ENCODE results near the gene PDE1A. TPM values are rescaled to one million over a fixed set of nuclear protein-coding genes. Genes with fewer than 3 reads are reported as not detected.

PDE1A gene
- total and polyA plus RNA-seq, 2 donors (not counting 1 experiment from before 2014, with no cell fraction given) = 0.07 TPM; not detected in 1

DNA sequence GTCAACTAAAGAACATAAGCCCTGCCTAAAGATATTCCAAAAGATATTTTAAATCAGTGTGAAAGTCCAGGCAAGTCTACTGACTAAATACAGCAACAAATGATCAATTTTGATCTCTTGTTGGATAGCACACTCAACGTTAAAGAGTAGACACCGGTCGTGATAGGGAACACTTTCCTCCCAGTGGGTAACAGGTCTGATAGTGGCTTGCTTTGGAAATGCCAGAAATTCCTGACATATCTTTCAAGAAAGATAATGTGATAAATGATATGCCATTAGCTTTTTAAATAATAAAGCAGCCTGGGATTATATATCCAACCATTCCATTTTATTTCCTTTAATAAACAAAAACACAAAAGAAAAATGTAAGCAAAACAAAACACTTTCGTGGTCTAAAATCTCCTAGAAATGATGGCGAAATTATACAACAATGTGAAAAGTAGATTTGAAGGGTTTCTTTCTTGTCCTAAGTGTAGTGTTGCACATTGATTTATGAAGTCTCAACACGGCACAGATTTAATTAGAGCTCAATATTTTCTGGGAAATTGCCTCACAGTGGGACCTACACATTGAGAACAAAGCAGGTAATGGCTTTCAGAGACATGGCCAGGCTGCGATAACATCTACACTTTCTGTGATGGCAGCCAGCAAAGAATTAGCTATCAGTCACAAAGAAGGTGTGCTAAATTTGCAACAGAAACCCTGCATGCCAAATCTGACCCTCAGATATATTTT, 282.6 kb downstream of the PDE1A start:
- H4K20me1 ChIP-seq (ENCODE audit: control insufficient read depth, insufficient read depth, low read length, poor library complexity, severe bottlenecking) = no peaks in the 10 kb centered on the region
- H3K27me3 Mint-ChIP-seq = peaks cover 7% of the 10 kb centered on the region
- no peak overlapping the region for H2AFZ ChIP-seq (ENCODE audit: insufficient read depth, low read depth, low read length, poor library complexity, severe bottlenecking)
- intact Hi-C loops (cut with micrococcal nuclease) = no loop called here
- ATAC-seq (ENCODE audit: low read depth) = no peak
- H3K27me3 ChIP-seq (replicated peaks in 1 of 4; ENCODE audit: control extremely low read depth in 1 of 4, control insufficient read depth in 3 of 4, insufficient read depth in 4 of 4, low read length in 3 of 4) = no peaks in the 10 kb centered on the region
- H3K4me3 ChIP-seq (ENCODE audit: control extremely low read depth in 1 of 5, extremely low read depth in 1 of 5, insufficient read depth in 1 of 5, low read depth in 2 of 5, low read length in 4 of 5) = no peak overlapping the region
- no peak overlapping the region for H3K9ac ChIP-seq (ENCODE audit: low read length)
- no peaks in the 10 kb centered on the region for H3K9me3 ChIP-seq (ENCODE audit: control extremely low read depth in 1 of 3, control insufficient read depth in 2 of 3, insufficient read depth in 1 of 3, low read length in 2 of 3)
- no peaks in the 10 kb centered on the region for H3K9me3 Mint-ChIP-seq (ENCODE audit: insufficient read depth)
- ChIA-PET CTCF (no interaction called here), POLR2A (no interaction called here)
- H3K4me2 ChIP-seq (replicated peaks; ENCODE audit: low read depth, low read length, poor library complexity, severe bottlenecking) = no peak overlapping the region
- no peak for TF ChIP-seq CTCF (IDR thresholded peaks at IDR 0.05)
- no peak for TF ChIP-seq EZH2 (IDR thresholded peaks at IDR 0.05; ENCODE audit: borderline replicate concordance, insufficient read depth, low read depth, low read length, poor library complexity, severe bottlenecking)
- no peak for DNase-seq
- no peaks in the 10 kb centered on the region for H3K79me2 ChIP-seq (ENCODE audit: control insufficient read depth, insufficient read depth, low read length)
- H3K27ac ChIP-seq (ENCODE audit: low read length in 2 of 2) = no peak overlapping the region
- 83% methylated on average over 2 of the region's 7 CpGs for WGBS (ENCODE audit: insufficient coverage)
- H3K4me3 Mint-ChIP-seq = no peak overlapping the region
- no peak overlapping the region for H3K27ac Mint-ChIP-seq
- no peaks in the 10 kb centered on the region for H3K4me1 Mint-ChIP-seq
- H3K4me1 ChIP-seq (ENCODE audit: control insufficient read depth in 2 of 2, insufficient read depth in 2 of 2, low read length in 2 of 2) = no peaks in the 10 kb centered on the region
- no peaks in the 10 kb centered on the region for H3K36me3 ChIP-seq (replicated peaks in 1 of 2; ENCODE audit: control extremely low read depth in 1 of 2, control insufficient read depth in 1 of 2, extremely low read depth in 1 of 2, insufficient read depth in 2 of 2, low read length in 1 of 2)

GRCh38 chr2:182142062-182142461, 284.8 kb downstream of the PDE1A start:
- Histone ChIP-seq H3K27ac (ENCODE audit: low read length in 2 of 2) (no peak overlapping the region), H3K27me3 (replicated peaks in 1 of 4; ENCODE audit: control extremely low read depth in 1 of 4, control insufficient read depth in 3 of 4, insufficient read depth in 4 of 4, low read length in 3 of 4) (no peaks in the 10 kb centered on the region), H3K4me1 (ENCODE audit: control insufficient read depth in 2 of 2, insufficient read depth in 2 of 2, low read length in 2 of 2) (no peaks in the 10 kb centered on the region), H3K79me2 (ENCODE audit: control insufficient read depth, insufficient read depth, low read length) (no peaks in the 10 kb centered on the region), H2AFZ (ENCODE audit: insufficient read depth, low read depth, low read length, poor library complexity, severe bottlenecking) (no peak overlapping the region), H3K4me3 (ENCODE audit: control extremely low read depth in 1 of 5, extremely low read depth in 1 of 5, insufficient read depth in 1 of 5, low read depth in 2 of 5, low read length in 4 of 5) (no peak overlapping the region), H3K9ac (ENCODE audit: low read length) (no peak overlapping the region), H3K9me3 (ENCODE audit: control extremely low read depth in 1 of 3, control insufficient read depth in 2 of 3, insufficient read depth in 1 of 3, low read length in 2 of 3) (no peaks in the 10 kb centered on the region), H3K4me2 (replicated peaks; ENCODE audit: low read depth, low read length, poor library complexity, severe bottlenecking) (no peak overlapping the region), H4K20me1 (ENCODE audit: control insufficient read depth, insufficient read depth, low read length, poor library complexity, severe bottlenecking) (no peaks in the 10 kb centered on the region), H3K36me3 (replicated peaks in 1 of 2; ENCODE audit: control extremely low read depth in 1 of 2, control insufficient read depth in 1 of 2, extremely low read depth in 1 of 2, insufficient read depth in 2 of 2, low read length in 1 of 2) (no peaks in the 10 kb centered on the region)
- 95% methylated on average over 6 of the region's 6 CpGs for WGBS (ENCODE audit: insufficient coverage)
- ChIA-PET CTCF (no interaction called here), POLR2A (no interaction called here)
- Mint-ChIP-seq H3K9me3 (ENCODE audit: insufficient read depth) (no peaks in the 10 kb centered on the region), H3K4me1 (no peaks in the 10 kb centered on the region), H3K4me3 (no peak overlapping the region), H3K27me3 (peaks cover 14% of the 10 kb centered on the region), H3K27ac (no peak overlapping the region)
- ATAC-seq (ENCODE audit: low read depth) (no peak), DNase-seq (no peak)
- TF ChIP-seq CTCF (IDR thresholded peaks at IDR 0.05) = no peak
- intact Hi-C loops (cut with micrococcal nuclease) = no loop called here

Data from B cell (primary cell).